GM18867 (cell line): ENCODE data around the gene ARHGAP10.
"Not testable (repeated sequence)": the region's sequence is repeated elsewhere in the genome, so short reads cannot be mapped to it uniquely, and the experiment has no call there.

ENCODE experiments used
- ATAC-seq: cut with Tn5 transposase; IDR thresholded peaks from one replicate; pipeline ENCODE4 v1.9.1; 2021; ENCODE audit warnings: mild to moderate bottlenecking, moderate library complexity; ENCODE audit not compliant: unreplicated experiment

Gene ARHGAP10

DNA sequence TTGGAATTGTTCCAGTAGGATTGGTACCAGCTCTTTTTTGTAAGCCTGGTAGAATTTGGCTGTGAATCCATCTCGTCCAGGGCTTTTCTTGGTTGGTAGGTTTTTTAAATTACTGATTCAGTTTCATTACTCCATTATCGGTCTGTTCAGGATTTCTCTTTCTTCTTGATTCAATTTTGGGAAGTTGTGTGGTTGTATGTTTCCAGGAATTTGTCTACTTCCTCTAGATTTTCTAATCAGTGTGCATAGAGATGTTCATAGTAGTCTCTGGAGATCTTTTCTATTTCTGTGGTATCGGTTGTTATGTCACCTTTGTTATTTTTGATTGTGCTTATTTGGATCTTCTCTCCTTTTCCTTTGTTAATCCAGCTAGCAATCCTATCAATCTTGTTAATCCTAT is 248.7 kb downstream of the ARHGAP10 start:
- ATAC-seq: no peak

DNA sequence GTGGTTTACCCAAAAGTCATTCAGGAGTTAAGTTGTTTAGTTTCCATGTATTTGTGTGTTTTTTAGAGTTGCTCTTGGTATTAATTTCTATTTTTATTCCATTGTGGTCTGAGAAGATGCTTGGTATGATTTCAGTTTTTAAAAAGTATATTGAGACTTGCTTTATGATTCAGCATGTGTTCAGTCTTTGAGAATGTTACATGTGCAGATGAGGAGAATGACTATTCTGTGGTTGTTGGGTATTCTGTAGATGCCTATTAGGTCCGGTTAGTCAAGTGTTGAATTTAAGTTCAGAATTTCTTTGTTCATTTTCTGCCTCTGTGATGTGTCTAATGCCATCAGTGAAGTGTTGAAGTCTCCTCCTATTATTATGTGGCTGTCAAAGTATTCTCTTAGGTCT is 249.4 kb downstream of the ARHGAP10 start:
- ATAC-seq: peak; percentile 96

DNA sequence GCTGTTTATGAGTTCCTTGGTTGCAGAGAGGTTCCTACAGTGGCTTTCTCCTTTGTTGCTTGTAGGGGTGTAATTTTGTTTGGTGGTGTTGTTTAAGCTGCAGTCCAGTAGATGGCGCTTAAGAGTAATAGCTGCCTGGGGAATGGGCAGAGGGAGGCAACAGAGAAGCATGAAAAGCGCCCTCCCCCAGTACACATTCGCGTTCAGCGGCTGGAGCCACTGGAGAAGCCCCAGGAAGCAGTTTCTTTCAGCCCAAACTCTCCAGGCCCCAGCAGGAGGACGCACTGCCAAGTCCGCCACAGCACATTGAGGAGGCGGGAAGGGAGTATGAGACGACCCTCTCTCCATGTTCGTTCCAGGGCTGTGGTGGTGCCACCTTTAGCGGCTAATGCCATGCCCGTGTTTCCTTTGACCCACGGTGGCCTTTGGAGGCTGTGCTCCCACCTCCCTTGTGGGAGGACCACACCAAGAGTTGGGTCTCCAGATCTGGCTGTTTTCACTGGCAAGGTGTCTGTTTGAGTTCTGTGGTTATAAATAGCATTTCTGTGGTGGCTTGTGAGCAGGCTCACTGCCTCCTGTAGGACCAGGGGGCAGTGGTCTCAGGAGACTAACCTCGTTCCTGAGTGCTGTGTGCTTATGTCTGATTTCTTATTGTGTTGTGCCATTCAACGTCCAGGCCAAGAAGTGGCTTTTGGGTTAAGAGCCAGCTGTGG is 252.3 kb downstream of the ARHGAP10 start:
- no peak for ATAC-seq

DNA sequence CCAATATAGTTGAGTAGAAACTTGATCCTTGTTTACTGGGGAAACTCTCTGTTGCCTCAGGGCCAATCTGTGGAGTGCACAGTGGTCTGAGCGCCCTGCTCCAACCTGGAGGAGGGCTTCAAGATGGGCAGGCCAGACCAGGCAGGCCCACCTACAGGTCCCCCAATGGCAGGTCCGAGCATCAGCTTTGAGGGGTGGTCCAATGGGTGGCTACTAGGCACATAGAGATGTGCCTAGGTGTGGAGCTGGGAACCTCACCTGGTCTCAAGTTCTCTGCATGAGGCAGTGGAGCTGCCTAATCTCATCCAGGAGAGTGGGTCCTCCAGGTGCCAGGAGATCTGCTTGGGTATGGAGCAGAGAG is 252.9 kb downstream of the ARHGAP10 start:
- no peak for ATAC-seq

DNA sequence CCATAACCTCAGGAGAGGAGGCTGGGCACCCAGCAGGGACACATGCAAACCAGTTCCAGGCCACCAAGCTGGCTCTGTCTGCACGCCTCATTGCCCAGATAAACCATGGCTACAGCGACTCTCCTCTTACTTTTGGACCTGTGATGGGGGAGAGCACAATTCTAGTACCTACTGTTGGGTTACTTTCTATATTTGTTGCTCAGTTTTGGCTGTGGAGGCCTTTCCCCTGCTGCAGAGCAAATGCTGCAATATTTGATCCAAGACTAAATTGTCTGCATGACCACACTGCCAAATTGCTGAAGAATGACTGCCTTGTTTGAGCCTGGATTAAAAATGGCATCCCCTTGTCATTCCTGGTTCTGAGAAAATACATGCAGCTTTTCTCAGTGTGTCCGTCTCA is 253.5 kb downstream of the ARHGAP10 start:
- ATAC-seq: no peak

DNA sequence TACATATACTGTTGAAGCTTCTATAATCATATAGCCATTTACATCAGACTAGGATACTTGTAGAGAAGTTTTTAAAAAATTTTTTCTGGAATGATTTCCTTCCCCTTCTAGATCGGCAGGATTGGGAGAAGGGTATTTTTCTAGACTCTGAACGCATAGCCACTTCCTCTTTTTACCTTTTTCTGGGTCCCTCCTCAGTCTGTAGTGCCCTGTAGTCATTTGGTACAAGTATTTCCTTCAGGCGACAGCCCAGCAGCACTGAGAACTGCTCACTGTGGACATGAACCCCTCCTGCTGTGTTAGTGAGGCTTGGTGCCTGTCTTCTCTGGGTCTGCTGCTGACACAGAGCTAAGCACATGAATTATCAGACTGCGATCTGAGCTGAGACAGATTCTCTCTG is 255.4 kb downstream of the ARHGAP10 start:
- peak; percentile 71 for ATAC-seq

DNA sequence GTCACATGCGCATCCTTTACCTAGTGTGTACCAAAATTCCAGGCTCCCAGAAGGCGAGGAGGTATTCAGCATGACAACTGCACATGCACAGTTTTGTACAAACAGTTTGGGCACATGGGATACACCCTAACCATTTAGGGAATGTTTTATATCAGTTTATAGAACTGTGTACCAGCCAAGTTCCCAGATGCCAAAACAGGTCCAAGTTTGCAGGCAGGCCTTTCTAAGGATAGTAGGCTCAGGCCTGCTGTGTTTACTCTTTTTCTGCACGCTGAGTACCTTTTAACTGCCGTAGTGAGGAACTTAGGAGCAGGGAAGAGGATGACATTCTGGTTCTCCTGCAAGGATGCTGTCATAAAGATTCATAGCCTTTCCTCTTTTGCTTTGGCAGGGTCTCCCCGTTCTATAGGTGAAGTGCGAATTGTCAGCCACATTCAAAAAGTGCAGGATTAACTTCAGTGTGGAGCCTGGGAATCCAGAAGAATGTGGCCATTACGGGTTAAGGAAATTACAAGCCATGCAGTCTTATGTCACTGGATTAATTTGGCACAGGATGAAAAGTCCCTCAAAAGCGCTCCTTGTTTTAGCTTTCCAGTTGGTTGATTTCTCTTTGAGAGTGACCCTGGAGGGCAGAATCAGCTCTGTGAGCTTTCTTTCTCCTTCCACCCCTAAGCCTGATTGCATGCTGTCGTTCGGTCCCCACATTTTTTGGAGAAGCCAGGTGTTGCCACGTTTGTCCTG is 259.8 kb downstream of the ARHGAP10 start:
- ATAC-seq: no peak

DNA sequence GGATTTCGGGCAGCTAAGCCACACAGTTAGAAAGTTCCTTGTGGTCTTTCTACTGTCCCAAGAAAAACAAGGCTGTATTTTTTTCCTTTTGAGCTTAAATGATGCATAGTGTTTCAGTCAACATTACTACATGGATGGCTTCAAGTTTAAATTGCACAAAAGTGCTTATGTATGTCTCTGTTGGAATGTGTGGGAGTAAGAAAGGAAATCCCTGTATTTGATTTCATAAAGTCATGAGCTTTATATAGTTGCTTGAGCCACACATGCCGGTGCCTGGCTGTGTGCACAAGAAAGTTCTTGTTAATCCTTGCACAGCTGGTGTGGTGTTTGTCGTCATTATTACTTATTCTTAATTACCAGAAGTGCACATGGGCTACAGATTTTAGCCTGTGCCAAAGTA is 262.2 kb downstream of the ARHGAP10 start:
- ATAC-seq: no peak

DNA sequence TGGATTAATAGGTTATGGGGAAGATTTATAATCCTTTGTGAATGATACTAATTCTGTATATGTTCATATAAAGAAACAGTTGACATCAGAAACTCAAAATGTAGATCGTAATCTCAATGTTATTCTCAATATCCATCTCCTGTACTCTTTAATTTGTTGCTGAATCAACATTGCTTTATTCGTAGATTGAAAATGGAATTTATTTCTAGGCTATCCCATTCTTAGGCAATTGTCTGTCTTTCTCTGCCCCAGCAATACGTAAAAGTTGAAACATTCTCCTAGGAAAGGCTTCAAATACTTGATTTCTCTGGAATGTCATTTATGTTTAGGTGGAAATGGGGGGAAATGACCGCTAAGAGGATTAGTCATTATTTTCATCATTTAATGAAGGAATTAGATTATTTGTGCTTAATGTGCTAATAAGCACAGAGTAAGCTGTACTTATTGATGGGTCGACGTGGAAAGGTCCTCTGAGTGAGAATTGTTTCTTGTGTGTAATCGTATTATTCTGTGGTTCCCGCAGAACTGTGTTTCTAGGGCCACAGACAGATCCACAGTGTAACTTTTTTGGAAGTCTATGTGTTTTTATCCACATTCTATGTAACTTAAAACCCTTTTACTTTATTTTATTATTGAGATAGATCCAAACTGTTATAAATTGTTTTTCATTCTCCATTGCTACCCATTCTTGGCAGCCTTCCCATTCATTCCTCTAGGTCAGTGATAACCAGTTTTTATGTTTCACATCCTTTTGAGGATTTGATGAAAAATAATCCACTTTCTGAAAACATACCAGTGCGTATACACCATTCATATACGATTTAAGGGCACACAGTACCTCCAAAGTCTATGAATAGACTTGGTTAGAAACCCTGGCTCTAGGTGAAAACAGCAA is 262.9 kb downstream of the ARHGAP10 start:
- ATAC-seq: no peak

DNA sequence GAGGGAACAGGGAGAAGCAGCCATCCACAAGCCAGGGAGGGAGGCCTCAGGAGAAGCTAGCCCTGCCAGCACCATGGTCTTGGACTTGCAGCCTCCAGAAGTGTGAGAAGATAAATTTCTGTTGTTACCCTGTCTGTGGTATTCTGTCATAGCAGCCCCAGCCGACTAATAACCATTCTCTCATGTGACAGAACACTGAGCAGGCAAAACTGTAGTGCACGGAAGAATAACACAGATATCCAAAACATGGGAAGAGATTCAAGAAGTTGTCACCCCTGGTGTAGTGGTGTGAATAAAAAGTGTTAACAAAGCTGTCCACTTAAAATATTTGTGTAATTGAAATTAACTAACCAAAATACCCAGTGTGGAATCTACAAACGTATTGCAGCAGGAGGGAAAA is 265.0 kb downstream of the ARHGAP10 start:
- no peak for ATAC-seq

DNA sequence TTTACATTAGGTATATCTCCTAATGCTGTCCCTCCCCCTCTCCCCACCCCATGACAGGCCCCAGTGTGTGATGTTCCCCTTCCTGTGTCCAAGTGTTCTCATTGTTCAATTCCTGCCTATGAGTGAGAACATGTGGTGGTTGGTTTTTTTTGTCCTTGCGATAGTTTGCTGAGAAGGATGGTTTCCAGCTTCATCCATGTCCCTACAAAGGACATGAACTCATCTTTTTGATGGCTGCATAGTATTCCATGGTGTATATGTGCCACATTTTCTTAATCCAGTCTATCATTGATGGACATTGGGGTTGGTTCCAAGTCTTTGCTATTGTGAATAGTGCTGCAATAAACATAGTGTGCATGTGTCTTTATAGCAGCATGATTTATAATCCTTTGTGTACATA is 268.1 kb downstream of the ARHGAP10 start:
- ATAC-seq: not testable (repeated sequence)

DNA sequence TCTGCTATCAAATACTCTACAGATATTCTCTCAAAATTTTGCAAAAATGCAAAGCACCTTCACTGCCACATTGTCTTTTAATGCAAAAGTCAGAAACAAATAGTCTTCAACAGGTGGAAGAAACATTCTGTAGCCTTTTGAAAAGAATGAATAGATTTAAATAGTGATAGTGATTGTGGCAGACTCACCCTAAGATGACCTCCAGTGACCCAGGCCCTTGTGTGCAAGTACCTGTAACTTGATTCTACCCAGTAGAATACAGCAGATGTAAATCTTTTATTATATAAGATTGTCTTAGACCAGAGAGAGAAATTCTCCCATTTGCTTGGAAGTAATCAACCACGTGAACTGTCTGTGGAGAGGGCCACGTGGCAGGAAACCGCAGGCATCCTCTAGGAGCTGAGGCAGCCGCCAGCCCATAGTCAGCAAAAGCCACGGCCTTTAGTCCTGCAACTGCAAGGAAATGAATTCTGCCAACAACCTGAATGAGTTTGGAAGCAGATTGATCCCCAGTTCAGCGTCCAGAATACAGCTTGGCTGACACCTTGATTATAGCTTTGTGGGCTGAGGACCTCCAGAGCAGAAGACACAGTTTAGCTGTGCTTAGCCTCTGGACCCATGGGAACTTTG is 272.5 kb downstream of the ARHGAP10 start:
- ATAC-seq: peak; percentile 60

DNA sequence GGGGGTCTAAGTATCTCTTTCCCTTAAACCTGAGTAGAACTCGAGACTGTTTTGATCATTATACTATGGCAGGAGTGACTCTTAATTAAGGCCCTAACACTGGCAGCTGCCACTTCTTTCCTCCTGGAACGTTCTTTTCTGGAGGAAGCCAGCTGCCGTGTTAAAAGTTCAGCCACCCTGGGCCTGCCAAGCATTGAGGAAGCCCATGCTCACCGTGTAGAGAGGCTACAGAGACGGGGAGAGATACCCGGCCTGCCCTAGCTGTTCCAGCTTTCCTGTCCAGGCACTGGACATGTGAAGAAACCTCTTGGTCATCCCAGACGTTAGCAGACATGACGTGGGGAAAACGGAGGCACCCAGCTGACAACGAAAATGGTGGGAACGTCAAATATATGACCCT is 274.1 kb downstream of the ARHGAP10 start:
- no peak for ATAC-seq

DNA sequence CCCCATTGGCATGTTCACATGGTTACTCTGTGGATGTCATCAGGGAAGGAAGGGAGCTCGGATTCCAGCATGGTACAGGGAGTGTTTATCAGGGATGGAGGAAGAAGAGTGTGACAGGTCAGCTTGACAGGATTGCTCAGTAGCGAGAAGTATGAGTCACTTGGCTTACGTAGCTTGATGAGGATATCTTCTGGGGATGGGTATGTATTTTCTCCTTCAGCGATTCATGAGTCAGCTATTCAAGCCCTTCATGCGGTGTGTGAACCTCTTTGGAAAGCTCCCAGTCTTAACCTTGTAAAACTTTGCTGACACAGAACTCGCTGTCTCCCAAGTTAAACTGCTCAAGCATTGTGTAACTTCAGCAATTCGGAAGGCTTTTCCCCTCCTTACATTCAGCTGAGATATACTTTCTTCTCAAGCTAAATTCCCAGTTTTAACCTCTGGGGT is 275.4 kb downstream of the ARHGAP10 start:
- no peak for ATAC-seq

DNA sequence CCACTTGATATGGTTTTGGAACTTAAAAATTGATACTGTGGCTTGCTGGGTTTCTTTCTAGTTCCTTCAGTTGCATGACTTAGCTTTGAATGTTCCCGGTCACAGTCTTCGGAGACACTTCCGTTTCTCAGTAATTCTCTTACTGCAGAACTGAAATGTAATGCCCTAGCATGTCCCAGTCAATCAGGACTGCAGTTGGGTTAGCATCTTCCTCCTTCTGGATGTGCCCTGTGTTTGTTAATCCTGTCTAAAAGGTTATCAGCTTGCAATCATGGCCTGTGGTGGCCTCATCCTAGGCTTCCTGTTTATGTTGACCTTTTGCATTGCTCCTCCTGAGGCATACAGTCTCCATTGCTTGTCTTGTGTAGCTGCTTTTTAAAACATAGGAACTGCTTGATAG is 275.9 kb downstream of the ARHGAP10 start:
- ATAC-seq: no peak

DNA sequence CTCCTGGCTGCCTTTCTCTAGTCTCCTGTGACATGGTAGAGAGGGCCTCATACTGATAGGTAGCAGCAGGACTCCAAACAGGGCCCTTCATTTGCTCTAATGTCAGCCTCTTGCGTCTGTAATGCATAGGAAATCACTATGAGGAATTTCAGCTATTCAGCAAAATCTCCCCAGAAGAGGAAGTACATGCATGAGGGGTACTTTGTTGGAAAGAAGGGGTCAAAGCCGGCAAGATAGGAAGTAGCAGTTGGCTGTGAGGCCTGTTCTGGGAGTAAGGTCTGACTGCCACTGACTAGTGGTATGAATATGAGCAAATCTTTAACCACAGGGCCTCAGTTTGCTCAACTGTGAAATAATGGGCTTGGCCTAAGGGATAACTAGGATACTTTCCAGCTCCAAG is 283.2 kb downstream of the ARHGAP10 start:
- ATAC-seq: peak; percentile 42

DNA sequence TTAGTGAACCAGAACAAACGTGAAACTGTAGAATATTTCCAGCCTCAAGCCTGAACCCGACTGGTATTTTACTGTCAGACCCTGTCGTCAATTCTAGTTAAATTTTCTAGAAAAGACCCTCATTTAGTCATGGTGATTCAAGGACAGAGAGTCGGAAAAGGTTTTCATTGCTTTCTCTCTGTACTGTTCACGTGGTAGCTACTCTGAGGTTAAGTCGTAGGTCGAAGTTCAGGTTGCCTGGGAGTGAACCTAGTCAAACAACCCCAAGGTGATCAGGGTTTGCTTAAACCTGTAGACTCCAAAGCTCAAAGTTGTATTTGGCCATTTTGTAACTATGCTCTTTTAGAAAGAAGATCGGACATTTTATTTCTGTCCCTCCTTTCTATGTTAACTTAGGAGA is 283.6 kb downstream of the ARHGAP10 start:
- no peak for ATAC-seq

DNA sequence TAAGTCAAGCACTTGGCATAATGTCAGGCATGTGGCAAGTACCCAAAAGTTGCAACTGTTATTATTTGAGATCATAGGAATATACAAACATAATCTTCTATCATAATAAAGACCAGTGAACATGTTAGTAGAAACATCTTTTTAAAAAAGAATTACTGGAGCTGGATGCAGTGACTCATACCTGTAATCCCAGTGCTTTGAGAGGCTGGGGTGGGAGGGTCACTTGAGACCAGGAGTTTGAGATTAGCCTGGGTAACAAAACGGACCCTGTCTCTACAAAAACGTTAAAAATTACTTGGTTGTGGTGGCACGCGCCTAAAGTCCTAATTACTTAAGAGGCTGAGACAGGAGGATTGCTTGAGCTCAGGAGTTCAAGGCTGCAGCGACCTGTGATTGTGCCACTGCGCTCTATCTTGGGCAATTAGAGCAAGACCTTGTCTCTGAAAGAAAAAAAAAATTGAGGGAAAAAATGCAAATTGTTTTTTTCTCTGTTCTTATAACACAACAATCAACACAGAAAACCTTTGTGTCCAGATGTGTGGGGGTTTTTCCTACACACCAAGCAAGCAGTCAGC is 284.3 kb downstream of the ARHGAP10 start:
- ATAC-seq: no peak

DNA sequence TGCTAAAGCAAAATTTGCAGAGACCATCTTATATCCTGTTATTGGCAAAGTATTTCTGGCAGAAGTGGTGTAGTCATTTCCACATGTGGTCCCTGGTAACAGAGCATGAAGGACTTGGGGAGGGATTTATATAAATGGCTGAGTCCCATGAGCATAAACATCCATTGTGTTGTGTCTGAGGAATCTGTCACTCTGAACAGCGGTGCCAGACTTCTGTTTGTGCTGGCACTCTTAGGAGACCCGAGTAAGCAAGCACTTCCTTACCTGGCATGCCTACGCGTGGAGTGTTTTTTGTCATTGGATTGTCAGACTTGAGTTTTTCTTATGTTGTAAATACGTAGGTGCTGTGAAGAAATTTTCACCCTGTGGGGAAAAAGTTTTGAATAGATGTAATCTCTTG is 285.9 kb downstream of the ARHGAP10 start:
- ATAC-seq: no peak

DNA sequence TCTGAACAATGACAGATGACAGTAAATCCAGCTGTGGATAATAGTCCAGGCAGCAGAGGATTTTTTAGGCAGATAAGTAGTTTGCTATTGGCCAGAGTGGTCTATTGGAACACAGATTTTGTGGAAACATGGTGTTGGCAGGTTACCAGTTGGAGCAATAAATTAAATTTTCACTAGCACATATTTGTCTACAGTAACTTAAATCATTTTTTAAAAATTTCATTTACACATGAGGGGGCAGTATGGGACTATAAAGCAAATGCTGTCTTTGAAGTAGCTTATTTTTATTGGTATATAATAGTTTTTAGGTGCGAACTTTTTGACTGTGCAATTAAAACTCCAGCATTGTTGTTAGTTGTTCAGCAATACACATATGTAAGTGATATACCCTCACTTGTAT is 289.8 kb downstream of the ARHGAP10 start:
- ATAC-seq: no peak

DNA sequence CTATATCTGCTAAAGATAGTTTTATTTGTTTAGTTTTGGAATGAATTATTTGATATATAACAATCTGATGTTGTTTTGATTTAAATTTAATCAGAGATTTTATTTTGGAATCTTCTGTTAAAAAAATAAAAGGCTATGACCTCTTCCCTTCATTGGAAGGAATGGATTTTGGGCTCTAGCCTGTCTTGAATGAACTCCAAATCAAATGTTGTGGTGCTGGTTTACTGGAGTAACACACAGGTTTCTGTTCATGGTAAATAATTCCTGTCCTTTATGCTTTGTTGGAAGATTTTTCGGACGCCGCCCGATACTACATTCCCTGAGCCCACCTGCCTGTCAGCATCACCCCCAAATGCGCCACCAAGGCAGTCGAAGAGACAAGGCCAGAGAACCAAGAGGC is 291.1 kb downstream of the ARHGAP10 start:
- ATAC-seq: no peak
